ENCODE data around the gene RAB9A. TPM values are rescaled to one million over a fixed set of nuclear protein-coding genes. Genes with fewer than 3 reads are reported as not detected.
A peak's percentile ranks its signal among the peaks of the same experiment; 100 is the strongest.
"Not testable (repeated sequence)": the region's sequence is repeated elsewhere in the genome, so short reads cannot be mapped to it uniquely, and the experiment has no call there.

RAB9A gene
- polyA plus RNA-seq, 5 donors, result 21.8 to 27.1 (median 22.7) TPM

GRCh38 chrX:13698432-13698831 is 9.5 kb downstream of the RAB9A start:
- no peak for DNase-seq

- no peak for DNase-seq
Measured at GRCh38 chrX:13699183-13699826, 10.4 kb downstream of the RAB9A start.

GRCh38 chrX:13700380-13700779 is 11.5 kb downstream of the RAB9A start:
- no peak for DNase-seq

- no peak for DNase-seq
Measured at GRCh38 chrX:13702111-13702789, 13.3 kb downstream of the RAB9A start.

- DNase-seq, result no peak
Measured at GRCh38 chrX:13703135-13703534, 14.2 kb downstream of the RAB9A start.

- no peak for DNase-seq
Measured at GRCh38 chrX:13703589-13703988, 14.7 kb downstream of the RAB9A start.

- DNase-seq, result no peak
Measured at GRCh38 chrX:13711141-13711540, 22.2 kb downstream of the RAB9A start.

GRCh38 chrX:13716455-13716854 is 27.5 kb downstream of the RAB9A start:
- DNase-seq, result no peak

GRCh38 chrX:13716905-13717304 is 28.0 kb downstream of the RAB9A start:
- no peak for DNase-seq

GRCh38 chrX:13717700-13718472 is 29.0 kb downstream of the RAB9A start:
- no peak for DNase-seq

- no peak for DNase-seq
Measured at GRCh38 chrX:13719192-13719856, 30.4 kb downstream of the RAB9A start.

- DNase-seq, result no peak
Measured at GRCh38 chrX:13721371-13721770, 32.4 kb downstream of the RAB9A start.

GRCh38 chrX:13721819-13722519 is 33.0 kb downstream of the RAB9A start:
- peak; percentile 16 to 31 for DNase-seq

GRCh38 chrX:13724878-13725277 is 36.0 kb downstream of the RAB9A start:
- DNase-seq, result not testable (repeated sequence)

- not testable (repeated sequence) for DNase-seq
Measured at GRCh38 chrX:13726583-13726982, 37.7 kb downstream of the RAB9A start.

- DNase-seq, result not testable (repeated sequence)
Measured at GRCh38 chrX:13730523-13730922, 41.6 kb downstream of the RAB9A start.

GRCh38 chrX:13732246-13733067 is 43.5 kb downstream of the RAB9A start:
- DNase-seq, result no peak

- no peak for DNase-seq
Measured at GRCh38 chrX:13733506-13733905, 44.6 kb downstream of the RAB9A start.

GRCh38 chrX:13734278-13735172 is 45.6 kb downstream of the RAB9A start, which contains the start of the genes OFD1 and TRAPPC2:
Gene OFD1 (plus strand): TSS chrX:13734748. CDS start chrX:13735072, 324 bp downstream.
Gene TRAPPC2 (minus strand): TSS chrX:13734620. CDS start chrX:13719963, 14,657 bp downstream.
- peak; percentile 92 to 94 for DNase-seq
